Measurements from ENCODE around the gene UACA. TPM values are rescaled to one million over a fixed set of nuclear protein-coding genes. Genes with fewer than 3 reads are reported as not detected.

Gene UACA
- total and polyA plus RNA-seq, 2 donors from 2014 or later: 49.6 to 92.7 TPM

- H3K36me3 ChIP-seq (ENCODE audit: control insufficient read depth in 2 of 3, insufficient read depth in 3 of 3, low read length in 3 of 3): no peaks in the 10 kb centered on the region
- no peak overlapping the region for H3K9ac ChIP-seq (ENCODE audit: low read length in 3 of 3)
- H3K27ac ChIP-seq (ENCODE audit: low read depth in 2 of 2, low read length in 2 of 2): no peak overlapping the region
- DNase-seq (no peak), FAIRE-seq (no peak)
- no peaks in the 10 kb centered on the region for H3K27me3 ChIP-seq (ENCODE audit: control insufficient read depth, insufficient read depth, low read length)
- H3K9me3 ChIP-seq (ENCODE audit: control insufficient read depth in 2 of 3, insufficient read depth in 1 of 3, low read length in 3 of 3): no peaks in the 10 kb centered on the region
- intact Hi-C loops (cut with DNase I): no loop called here
- no peaks in the 10 kb centered on the region for H3K4me1 ChIP-seq (ENCODE audit: control insufficient read depth in 2 of 3, insufficient read depth in 2 of 3, low read depth in 1 of 3, low read length in 3 of 3)
- no peak overlapping the region for H3K4me3 ChIP-seq (ENCODE audit: low read length in 3 of 3)
- no peak for TF ChIP-seq CTCF (IDR thresholded peaks at IDR 0.05; ENCODE audit: borderline replicate concordance, extremely low read depth, insufficient read depth)
Measured at GRCh38 chr15:70788114-70789049, 25.0 kb upstream of the UACA start.

- H3K4me1 ChIP-seq (ENCODE audit: control insufficient read depth in 2 of 3, insufficient read depth in 2 of 3, low read depth in 1 of 3, low read length in 3 of 3): no peaks in the 10 kb centered on the region
- TF ChIP-seq CTCF (IDR thresholded peaks at IDR 0.05; ENCODE audit: borderline replicate concordance, extremely low read depth, insufficient read depth): no peak
- no peak overlapping the region for H3K4me3 ChIP-seq (ENCODE audit: low read length in 3 of 3)
- H3K27ac ChIP-seq (ENCODE audit: low read depth in 2 of 2, low read length in 2 of 2): no peak overlapping the region
- intact Hi-C loops (cut with DNase I): no loop called here
- H3K9ac ChIP-seq (ENCODE audit: low read length in 3 of 3): no peak overlapping the region
- no peaks in the 10 kb centered on the region for H3K36me3 ChIP-seq (ENCODE audit: control insufficient read depth in 2 of 3, insufficient read depth in 3 of 3, low read length in 3 of 3)
- FAIRE-seq: no peak
- H3K9me3 ChIP-seq (ENCODE audit: control insufficient read depth in 2 of 3, insufficient read depth in 1 of 3, low read length in 3 of 3): no peaks in the 10 kb centered on the region
- no peak for DNase-seq
- no peaks in the 10 kb centered on the region for H3K27me3 ChIP-seq (ENCODE audit: control insufficient read depth, insufficient read depth, low read length)
Measured at GRCh38 chr15:70786996-70787395, 23.6 kb upstream of the UACA start.

- intact Hi-C loops (cut with DNase I): no loop called here
- H3K27me3 ChIP-seq (ENCODE audit: control insufficient read depth, insufficient read depth, low read length): no peaks in the 10 kb centered on the region
- no peak for TF ChIP-seq CTCF (IDR thresholded peaks at IDR 0.05; ENCODE audit: borderline replicate concordance, extremely low read depth, insufficient read depth)
- H3K36me3 ChIP-seq (ENCODE audit: control insufficient read depth in 2 of 3, insufficient read depth in 3 of 3, low read length in 3 of 3): no peaks in the 10 kb centered on the region
- no peak overlapping the region for H3K4me3 ChIP-seq (ENCODE audit: low read length in 3 of 3)
- no peaks in the 10 kb centered on the region for H3K9me3 ChIP-seq (ENCODE audit: control insufficient read depth in 2 of 3, insufficient read depth in 1 of 3, low read length in 3 of 3)
- no peak overlapping the region for H3K9ac ChIP-seq (ENCODE audit: low read length in 3 of 3)
- no peaks in the 10 kb centered on the region for H3K4me1 ChIP-seq (ENCODE audit: control insufficient read depth in 2 of 3, insufficient read depth in 2 of 3, low read depth in 1 of 3, low read length in 3 of 3)
- DNase-seq: peak in 3 of 5 donors; percentile 42 to 66 (median 60)
- FAIRE-seq: no peak
- H3K27ac ChIP-seq (ENCODE audit: low read depth in 2 of 2, low read length in 2 of 2): no peak overlapping the region
Measured at GRCh38 chr15:70783610-70784022, 20.3 kb upstream of the UACA start.
